ENCODE results near the gene RAMP3.

Gene RAMP3

DNA sequence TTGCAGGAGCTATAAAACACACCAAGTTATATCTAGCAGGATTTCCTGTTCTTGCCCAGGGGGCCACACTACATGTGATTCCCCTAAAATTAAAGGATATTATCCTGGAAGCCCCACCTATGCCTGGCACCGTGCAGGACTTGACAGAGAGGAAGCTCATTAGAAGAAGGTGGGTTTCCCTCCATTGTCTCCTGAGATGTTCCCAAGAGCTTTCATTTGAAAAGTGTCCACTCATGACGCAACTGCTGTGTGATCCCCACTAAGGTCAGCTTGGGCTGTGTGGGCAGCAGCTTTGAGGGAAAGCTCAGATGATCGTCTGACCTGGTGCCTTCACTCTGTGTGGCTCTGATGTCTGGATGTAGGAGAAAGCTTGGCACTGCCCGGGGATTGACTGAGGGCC, 53.5 kb downstream of the RAMP3 start:
- in situ Hi-C loops (cut with HindIII; ENCODE audit: low sequenced_read_pairs) = no loop called here
- TF ChIP-seq, protein P1, sequence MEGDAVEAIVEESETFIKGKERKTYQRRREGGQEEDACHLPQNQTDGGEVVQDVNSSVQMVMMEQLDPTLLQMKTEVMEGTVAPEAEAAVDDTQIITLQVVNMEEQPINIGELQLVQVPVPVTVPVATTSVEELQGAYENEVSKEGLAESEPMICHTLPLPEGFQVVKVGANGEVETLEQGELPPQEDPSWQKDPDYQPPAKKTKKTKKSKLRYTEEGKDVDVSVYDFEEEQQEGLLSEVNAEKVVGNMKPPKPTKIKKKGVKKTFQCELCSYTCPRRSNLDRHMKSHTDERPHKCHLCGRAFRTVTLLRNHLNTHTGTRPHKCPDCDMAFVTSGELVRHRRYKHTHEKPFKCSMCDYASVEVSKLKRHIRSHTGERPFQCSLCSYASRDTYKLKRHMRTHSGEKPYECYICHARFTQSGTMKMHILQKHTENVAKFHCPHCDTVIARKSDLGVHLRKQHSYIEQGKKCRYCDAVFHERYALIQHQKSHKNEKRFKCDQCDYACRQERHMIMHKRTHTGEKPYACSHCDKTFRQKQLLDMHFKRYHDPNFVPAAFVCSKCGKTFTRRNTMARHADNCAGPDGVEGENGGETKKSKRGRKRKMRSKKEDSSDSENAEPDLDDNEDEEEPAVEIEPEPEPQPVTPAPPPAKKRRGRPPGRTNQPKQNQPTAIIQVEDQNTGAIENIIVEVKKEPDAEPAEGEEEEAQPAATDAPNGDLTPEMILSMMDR (IDR thresholded peaks at IDR 0.05; ENCODE audit: low read depth, low read length, missing control alignments) = no peak
- H3K4me3 ChIP-seq (ENCODE audit: low read depth, low read length) = no peak overlapping the region
- no peak for DNase-seq (ENCODE audit: low read depth)

DNA sequence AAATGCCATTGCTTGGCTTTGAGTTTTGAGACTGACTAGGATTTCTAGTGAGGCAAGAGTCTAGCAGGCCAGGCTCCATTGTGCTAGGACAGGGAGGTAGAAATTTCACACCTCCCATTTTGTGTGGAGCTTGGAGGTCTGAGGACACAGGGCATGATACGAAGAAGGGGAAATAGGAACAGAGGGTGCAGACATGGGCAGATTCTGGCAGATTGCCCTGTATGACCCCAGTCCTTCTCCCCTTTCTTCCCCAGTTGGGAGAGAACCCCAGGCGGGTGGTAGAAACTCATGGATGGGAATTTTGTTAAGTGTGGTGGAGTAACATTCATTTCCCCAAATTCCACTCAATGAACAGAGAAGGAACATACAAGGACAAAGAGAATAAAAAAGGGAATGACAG, 54.4 kb downstream of the RAMP3 start:
- no peak overlapping the region for H3K4me3 ChIP-seq (ENCODE audit: low read depth, low read length)
- in situ Hi-C loops (cut with HindIII; ENCODE audit: low sequenced_read_pairs) = no loop called here
- no peak for DNase-seq (ENCODE audit: low read depth)
- TF ChIP-seq, protein P1 (IDR thresholded peaks at IDR 0.05; ENCODE audit: low read depth, low read length, missing control alignments) = no peak

DNA sequence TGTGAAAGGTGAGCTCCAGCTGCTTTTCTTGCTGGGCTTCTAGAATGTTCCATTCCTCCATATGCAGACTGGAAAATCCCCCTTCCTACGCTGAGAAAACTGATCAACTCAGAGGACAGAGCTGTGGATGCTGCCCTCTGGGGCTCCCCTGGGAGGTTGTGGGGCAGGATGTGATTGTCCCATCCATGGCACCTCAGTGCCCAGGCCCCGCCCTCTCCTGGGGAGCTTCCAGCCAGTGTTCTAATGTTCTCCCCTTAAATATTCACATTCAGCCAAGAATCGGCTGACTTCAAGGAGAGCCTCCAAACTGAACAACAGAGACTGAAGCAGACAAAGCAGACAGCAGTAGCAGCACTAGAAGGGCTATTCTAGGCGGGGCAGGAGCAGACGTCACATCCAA, 55.0 kb downstream of the RAMP3 start:
- in situ Hi-C loops (cut with HindIII; ENCODE audit: low sequenced_read_pairs) = no loop called here
- TF ChIP-seq, protein P1 (IDR thresholded peaks at IDR 0.05; ENCODE audit: low read depth, low read length, missing control alignments) = no peak
- H3K4me3 ChIP-seq (ENCODE audit: low read depth, low read length) = no peak overlapping the region
- DNase-seq (ENCODE audit: low read depth) = no peak

DNA sequence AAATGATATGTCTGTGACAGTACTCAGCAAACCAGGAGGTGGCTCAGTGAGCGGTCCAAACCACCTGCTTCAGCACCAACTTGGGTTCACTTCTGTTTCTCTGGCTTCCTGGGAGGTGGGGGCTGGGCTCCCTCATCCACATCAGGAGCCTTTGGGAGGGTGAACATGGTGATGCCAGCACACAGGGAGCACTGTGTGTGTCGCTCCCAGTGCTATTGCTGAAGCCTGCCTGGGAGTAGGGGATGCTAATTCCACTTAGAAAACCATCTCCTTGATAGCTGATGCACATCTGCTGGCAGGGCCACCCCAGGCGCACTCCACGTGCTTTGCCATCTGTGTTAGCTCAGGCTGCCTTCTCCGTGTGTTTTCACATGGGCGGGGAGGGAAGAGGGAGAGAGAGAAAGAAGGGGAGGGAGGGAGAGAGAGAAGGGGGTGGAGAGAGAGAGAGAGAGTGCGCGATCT, 58.0 kb downstream of the RAMP3 start:
- no peak overlapping the region for H3K4me3 ChIP-seq (ENCODE audit: low read depth, low read length)
- TF ChIP-seq, protein P1 (IDR thresholded peaks at IDR 0.05; ENCODE audit: low read depth, low read length, missing control alignments) = no peak
- DNase-seq (ENCODE audit: low read depth) = no peak
- in situ Hi-C loops (cut with HindIII; ENCODE audit: low sequenced_read_pairs) = no loop called here

DNA sequence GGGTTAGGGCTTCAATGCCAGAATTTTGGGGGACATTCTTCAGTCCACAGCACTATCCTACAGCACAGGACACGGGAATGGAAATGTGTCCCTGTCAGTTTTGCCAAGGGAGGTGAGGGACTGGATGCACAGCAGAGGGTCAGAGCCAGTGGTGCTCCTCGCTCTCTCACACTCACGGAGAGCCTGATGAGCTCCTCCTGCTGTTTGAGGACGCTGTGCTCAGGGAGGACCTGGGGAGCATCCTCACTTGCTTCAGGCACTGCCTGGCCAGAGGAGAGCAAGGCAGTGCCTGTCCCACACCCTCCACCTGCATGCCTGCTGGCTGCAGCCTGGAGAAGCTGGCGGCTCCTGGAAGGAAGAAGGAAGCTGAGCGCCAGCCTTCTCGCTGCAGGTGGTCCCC, 58.6 kb downstream of the RAMP3 start:
- in situ Hi-C loops (cut with HindIII; ENCODE audit: low sequenced_read_pairs) = no loop called here
- TF ChIP-seq, protein P1 (IDR thresholded peaks at IDR 0.05; ENCODE audit: low read depth, low read length, missing control alignments) = no peak
- no peak overlapping the region for H3K4me3 ChIP-seq (ENCODE audit: low read depth, low read length)

DNA sequence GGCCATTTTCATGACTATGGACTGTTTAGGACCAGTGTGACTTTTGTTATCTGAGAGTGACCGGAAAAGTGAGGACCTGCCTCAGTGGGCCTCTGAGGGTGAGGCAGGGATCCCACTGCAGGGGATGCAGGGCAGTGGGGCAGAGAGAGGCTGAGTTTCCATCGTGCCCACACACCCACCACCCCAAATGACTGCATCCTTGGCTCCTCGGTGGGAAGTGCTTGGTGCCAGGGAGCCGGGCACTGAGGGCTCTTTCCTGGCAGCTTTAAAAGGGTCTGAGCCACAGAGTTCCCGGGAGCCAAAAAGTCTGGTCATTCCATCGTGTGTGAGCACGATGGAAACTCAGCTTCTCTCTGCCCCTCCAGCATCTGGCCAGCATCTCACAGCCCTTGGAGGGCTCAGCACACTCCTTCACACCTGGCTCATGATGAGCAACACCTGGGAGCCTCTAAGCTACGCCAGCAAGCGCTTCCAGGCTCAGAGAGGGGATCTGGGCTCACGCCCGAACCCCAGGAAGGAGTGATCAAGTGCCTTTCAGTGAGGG, 59.1 kb downstream of the RAMP3 start:
- in situ Hi-C loops (cut with HindIII; ENCODE audit: low sequenced_read_pairs) = no loop called here
- no peak overlapping the region for H3K4me3 ChIP-seq (ENCODE audit: low read depth, low read length)
- TF ChIP-seq, protein P1 (IDR thresholded peaks at IDR 0.05; ENCODE audit: low read depth, low read length, missing control alignments) = no peak
- no peak for DNase-seq (ENCODE audit: low read depth)

More for the DNA sequence above, 58.6 kb downstream of the RAMP3 start:
- DNase-seq (ENCODE audit: low read depth) = no peak

All from astrocyte of the cerebellum (primary cell).